Stomach (tissue), 9 donors: ENCODE results near the gene TOB2. TPM values are rescaled to one million over a fixed set of nuclear protein-coding genes. Genes with fewer than 3 reads are reported as not detected.

Experiments
- DNase-seq, 2 donors: peaks; one replicate each; pipeline versions ENCODE4 v3.0.0 to v3.0.0-alpha.2; 2013 to 2019
- H3K27ac ChIP-seq, 5 donors: fragments of 200-600 bp in 4 of 5; sonication (generic) in 4 of 5; one replicate each; pipeline ENCODE4 v1.5.1; 2013 to 2019; ENCODE audit warnings: mild to moderate bottlenecking in 1 of 5, moderate library complexity in 1 of 5
- H3K27me3 ChIP-seq, 3 donors: fragments of 200-600 bp; sonication (generic); one replicate each; pipeline ENCODE4 v1.5.1; 2017 to 2019; ENCODE audit warnings: mixed run types in 1 of 3
- H3K36me3 ChIP-seq, 4 donors: fragments of 200-600 bp; sonication (generic); 1 replicate in 3 of 4; 2 replicates in 1 of 4; pipeline ENCODE4 v1.5.1; 2016 to 2019
- H3K4me1 ChIP-seq, 4 donors: fragments of 200-600 bp; sonication (generic); one replicate each; pipeline ENCODE4 v1.5.1; 2016 to 2019
- H3K4me3 ChIP-seq, 4 donors: fragments of 200-600 bp; sonication (generic) in 3 of 4; one replicate each; pipeline ENCODE4 v1.5.1; 2016 to 2019; ENCODE audit warnings: mild to moderate bottlenecking in 1 of 4
- H3K9me3 ChIP-seq, 4 donors: fragments of 200-600 bp; sonication (generic); one replicate each; pipeline ENCODE4 v1.5.1; 2016 to 2019
- CTCF ChIP-seq, 7 experiments: fragments of 450-650 bp in 4 of 7; fragments of 200-600 bp in 3 of 7; sonication (generic) in 3 of 7; IDR thresholded peaks; one replicate each; pipeline ENCODE4 v1.5.1; 2016 to 2019; ENCODE audit warnings: antibody characterized with exemption in 7 of 7, control low read depth in 2 of 7, mild to moderate bottlenecking in 1 of 7
- EP300 ChIP-seq: sonication (generic); formaldehyde crosslinking; IDR thresholded peaks from one replicate; pipeline ENCODE4 v1.6.1; 2017; ENCODE audit warnings: antibody characterized with exemption
- POLR2A ChIP-seq, 4 donors: fragments of 450-650 bp; IDR thresholded peaks; one replicate each; pipeline ENCODE4 v1.6.1; 2016; ENCODE audit warnings: antibody characterized with exemption in 4 of 4, control low read depth in 2 of 4, mild to moderate bottlenecking in 1 of 4, moderate library complexity in 1 of 4
- POLR2AphosphoS5 ChIP-seq, 3 donors: sonication (generic); formaldehyde crosslinking; IDR thresholded peaks; one replicate each; pipeline ENCODE4 v1.6.1; 2016; ENCODE audit warnings: antibody characterized with exemption in 3 of 3
- WGBS, 5 donors: extraction: QIAGEN DNeasy Blood & Tissue Kit in 3 of 5; methylation state at CpG; one replicate each; pipeline versions ENCODE4 v1.1.5 to v1.1.7; 2013 to 2018; 5-methylcytosine and 5-hydroxymethylcytosine counted together
- intact Hi-C: fragments of 100-400 bp; cut with DNase I; formaldehyde crosslinking; loops from one replicate; pipeline ENCODE4 v1.15.1; 2023; ENCODE audit warnings: low total_unique reads
- polyA plus RNA-seq, 3 donors: library from polyadenylated mRNA; stranded (reverse); fragments of 200-250 nt; gene quantifications; one replicate each; pipeline ENCODE4 v1.2.3, GENCODE V29; 2013
- total RNA-seq, 5 donors: library from RNA; depleted of rRNA; stranded (reverse); fragments of >200 nt; gene quantifications; one replicate each; pipeline versions ENCODE4 v1.1.0 to v1.2.3, GENCODE V29; 2014 to 2016
- donor health status: healthy with polysubstance abuse.
- donor health status: Bipolar disorder and iron deficiency.
- donor health status: healthy.

TOB2 gene
- total and polyA plus RNA-seq, 8 donors = 11.0 to 42.4 (median 24.5) TPM

- 81 to 87% (median 83%) methylated on average over 3 to 6 of the region's 6 CpGs for WGBS, 5 donors
- no peak for DNase-seq
- intact Hi-C loops = no loop called here
- Histone ChIP-seq H3K9me3 (no peaks in the 10 kb centered on the region), H3K4me3 (no peak overlapping the region), H3K4me1 (peaks cover 15 to 48% (median 31%) of the 10 kb centered on the region in 4 donors), H3K36me3 (peaks cover 34 to 71% (median 64%) of the 10 kb centered on the region in 4 donors), H3K27me3 (no peaks in the 10 kb centered on the region), H3K27ac (peak overlapping the region in 1 of 5 donors; percentile 25)
- TF ChIP-seq POLR2A (IDR thresholded peaks at IDR 0.05) (no peak), EP300 (no peak), POLR2AphosphoS5 (IDR thresholded peaks at IDR 0.05) (no peak), CTCF (IDR thresholded peaks at IDR 0.05) (no peak)
These were observed 14.9 kb downstream of the TOB2 start for GRCh38 chr22:41431656-41432055.

GRCh38 chr22:41429951-41430332, 16.7 kb downstream of the TOB2 start:
- Histone ChIP-seq H3K27ac (no peak overlapping the region), H3K36me3 (peaks cover 17 to 69% (median 60%) of the 10 kb centered on the region in 4 donors), H3K4me1 (peaks cover 3 to 30% (median 17%) of the 10 kb centered on the region in 4 donors), H3K27me3 (no peaks in the 10 kb centered on the region), H3K4me3 (no peak overlapping the region), H3K9me3 (no peaks in the 10 kb centered on the region)
- DNase-seq = no peak
- intact Hi-C loops = no loop called here
- WGBS, 5 donors = 95 to 100% (median 97%) methylated on average over 8 of the region's 8 CpGs
- TF ChIP-seq EP300 (no peak), CTCF (IDR thresholded peaks at IDR 0.05) (no peak), POLR2AphosphoS5 (IDR thresholded peaks at IDR 0.05) (no peak), POLR2A (IDR thresholded peaks at IDR 0.05) (no peak)

GRCh38 chr22:41429232-41429950, 17.2 kb downstream of the TOB2 start:
- Histone ChIP-seq H3K4me3 (no peak overlapping the region), H3K4me1 (peaks cover 0 to 25% (median 11%) of the 10 kb centered on the region in 4 donors), H3K27me3 (no peaks in the 10 kb centered on the region), H3K9me3 (no peaks in the 10 kb centered on the region), H3K36me3 (peaks cover 12 to 69% (median 60%) of the 10 kb centered on the region in 4 donors), H3K27ac (peak overlapping the region in 1 of 5 donors; percentile 26)
- intact Hi-C loops = no loop called here
- WGBS, 5 donors = 86 to 94% (median 91%) methylated on average over 13 of the region's 13 CpGs
- no peak for DNase-seq
- TF ChIP-seq POLR2AphosphoS5 (IDR thresholded peaks at IDR 0.05) (no peak), EP300 (no peak), POLR2A (IDR thresholded peaks at IDR 0.05) (no peak), CTCF (IDR thresholded peaks at IDR 0.05) (no peak)

- no peak for DNase-seq
- H3K4me3 ChIP-seq = no peak overlapping the region
- no peak overlapping the region for H3K27ac ChIP-seq
- intact Hi-C loops = no loop called here
- TF ChIP-seq EP300 (no peak), POLR2AphosphoS5 (IDR thresholded peaks at IDR 0.05) (no peak), POLR2A (IDR thresholded peaks at IDR 0.05) (no peak), CTCF (IDR thresholded peaks at IDR 0.05) (no peak)
- H3K27me3 ChIP-seq = no peaks in the 10 kb centered on the region
- 60 to 67% (median 64%) methylated on average over 9 of the region's 9 CpGs for WGBS, 5 donors
- no peaks in the 10 kb centered on the region for H3K4me1 ChIP-seq
- H3K9me3 ChIP-seq = no peaks in the 10 kb centered on the region
- H3K36me3 ChIP-seq = peaks cover 3 to 58% (median 47%) of the 10 kb centered on the region in 4 donors
These were observed 20.8 kb downstream of the TOB2 start for GRCh38 chr22:41425660-41426365.
